ENCODE results near the gene THSD7B. TPM values are rescaled to one million over a fixed set of nuclear protein-coding genes. Genes with fewer than 3 reads are reported as not detected.

Gene THSD7B
- total and polyA plus RNA-seq, 2 of the 8 experiments (the other 6 are each of a cell fraction or from before 2014, with no cell fraction given): 0.60 to 2.9 TPM

GRCh38 chr2:137255990-137256389, 490.6 kb downstream of the THSD7B start:
- no peak overlapping the region for H3K4me2 ChIP-seq (ENCODE audit: insufficient read depth in 1 of 2, low read depth in 2 of 2, low read length in 2 of 2)
- no peak for TF ChIP-seq TCF12 (IDR thresholded peaks at IDR 0.05; ENCODE audit: low read depth, low read length)
- TF ChIP-seq CREB1 (IDR thresholded peaks at IDR 0.05): no peak
- TF ChIP-seq MAX (IDR thresholded peaks at IDR 0.05): no peak

More at GRCh38 chr2:137255990-137256389, 490.6 kb downstream of the THSD7B start:
- no peak overlapping the region for H2AFZ ChIP-seq (ENCODE audit: low read length)
- ChIA-PET POLR2A (ENCODE audit: partially characterized antibody) (no interaction called here), CTCF (ENCODE audit: partially characterized antibody) (no interaction called here)
- no peaks in the 10 kb centered on the region for H3K79me1 ChIP-seq (ENCODE audit: low read depth, low read length)
- H2BK15ac ChIP-seq (ENCODE audit: low read length): no peak overlapping the region
- H2BK5ac ChIP-seq (ENCODE audit: low read depth, low read length): no peak overlapping the region
- no peaks in the 10 kb centered on the region for H3K23me2 ChIP-seq (ENCODE audit: low read depth, low read length)
- H4K20me1 ChIP-seq (replicated peaks in 1 of 2; ENCODE audit: control insufficient read depth in 1 of 2, insufficient read depth in 2 of 2, low read length in 2 of 2): no peaks in the 10 kb centered on the region
- H4K91ac ChIP-seq (replicated peaks; ENCODE audit: insufficient read length, low read length): no peak overlapping the region
- no peak overlapping the region for H3K14ac ChIP-seq (ENCODE audit: insufficient read length)
- H3K56ac ChIP-seq (replicated peaks; ENCODE audit: insufficient read length, low read depth, low read length): no peak overlapping the region
- no peak overlapping the region for H3K18ac ChIP-seq (ENCODE audit: extremely low read depth, low read length)
- DNase-seq (ENCODE audit: low read depth in 1 of 2, low spot score in 2 of 2): no peak
- no peak overlapping the region for H4K8ac ChIP-seq (ENCODE audit: extremely low read depth, insufficient read depth, low read length)
- H3K9me3 ChIP-seq (ENCODE audit: insufficient read depth in 2 of 2, low read depth in 1 of 2, low read length in 1 of 2): no peaks in the 10 kb centered on the region
- H3K23ac ChIP-seq (ENCODE audit: insufficient read length): no peak overlapping the region
- H3K4ac ChIP-seq (replicated peaks; ENCODE audit: insufficient read length, low read depth, low read length): no peak overlapping the region
- no peaks in the 10 kb centered on the region for H3K27me3 ChIP-seq (replicated peaks in 1 of 4; ENCODE audit: control insufficient read depth in 3 of 4, extremely low read depth in 1 of 4, insufficient read depth in 3 of 4, low read length in 3 of 4)
- H4K5ac ChIP-seq (ENCODE audit: insufficient read length, low read depth, low read length): no peak overlapping the region
- H2BK12ac ChIP-seq (ENCODE audit: low read depth, low read length): no peak overlapping the region
- H3K36me3 ChIP-seq (ENCODE audit: control insufficient read depth in 2 of 4, insufficient read depth in 4 of 4, low read length in 3 of 4): no peaks in the 10 kb centered on the region
- no peak overlapping the region for H3K27ac ChIP-seq (ENCODE audit: low read depth, low read length)
- FAIRE-seq: no peak
- 70% methylated on average over 1 of the region's 1 CpG; no CpG with 5 or more reads in 1 of the 2 experiments for WGBS, 2 experiments (ENCODE audit: extremely low coverage in 1 of 2, insufficient coverage in 1 of 2, insufficient read length in 1 of 2, insufficient replicate concordance in 2 of 2, low coverage in 1 of 2, low lambda C conversion rate in 2 of 2, missing lambda C conversion rate in 1 of 2)
- H3K4me3 ChIP-seq (ENCODE audit: extremely low read depth in 1 of 4, insufficient read depth in 2 of 4, low read depth in 3 of 4, low read length in 4 of 4): no peak overlapping the region
- H2BK120ac ChIP-seq (replicated peaks; ENCODE audit: low read depth, low read length): no peak overlapping the region
- H3K9ac ChIP-seq (replicated peaks in 1 of 4; ENCODE audit: extremely low read depth in 1 of 4, low read depth in 3 of 4, low read length in 3 of 4): no peak overlapping the region
- H3K79me2 ChIP-seq (ENCODE audit: control insufficient read depth in 1 of 2, insufficient read depth in 2 of 2, low read length in 2 of 2): no peaks in the 10 kb centered on the region
- no peak overlapping the region for H2AK5ac ChIP-seq (ENCODE audit: low read depth, low read length)
- H2BK20ac ChIP-seq (ENCODE audit: low read length): no peak overlapping the region
- H3K4me1 ChIP-seq (replicated peaks in 1 of 4; ENCODE audit: control insufficient read depth in 3 of 4, insufficient read depth in 4 of 4, low read length in 3 of 4): peaks cover 0 to 2% (median 0%) of the 10 kb centered on the region in 4 experiments; a peak in 1 of 7 replicates
